Activated T-cell treated with anti-CD3 and anti-CD28 coated beads, Interleukin-2, amount 50 U/mL, for 24 hours (primary cell): ENCODE measurements around the gene COX5A.
"Not testable (repeated sequence)": the region's sequence is repeated elsewhere in the genome, so short reads cannot be mapped to it uniquely, and the experiment has no call there.

Experiments
- DNase-seq: peaks from one replicate; pipeline ENCODE4 v3.0.0-alpha.2; 2020
- H3K27ac Mint-ChIP-seq: 2 replicates; pipeline ENCODE4 v1.8.0; 2020; ENCODE audit warnings: mild to moderate bottlenecking, mixed read lengths
- H3K27me3 Mint-ChIP-seq: 2 replicates; pipeline ENCODE4 v1.8.0; 2020; ENCODE audit warnings: mixed read lengths
- H3K36me3 Mint-ChIP-seq: 2 replicates; pipeline ENCODE4 v1.8.0; 2020; ENCODE audit warnings: low read depth, mixed read lengths
- H3K4me1 Mint-ChIP-seq: 2 replicates; pipeline ENCODE4 v1.8.0; 2020; ENCODE audit warnings: low read depth, mixed read lengths
- H3K4me3 Mint-ChIP-seq: 2 replicates; pipeline ENCODE4 v1.8.0; 2020; ENCODE audit warnings: mild to moderate bottlenecking, moderate library complexity, mixed read lengths
- H3K9me3 Mint-ChIP-seq: 2 replicates; pipeline ENCODE4 v1.8.0; 2020; ENCODE audit warnings: mixed read lengths

Gene COX5A

DNA sequence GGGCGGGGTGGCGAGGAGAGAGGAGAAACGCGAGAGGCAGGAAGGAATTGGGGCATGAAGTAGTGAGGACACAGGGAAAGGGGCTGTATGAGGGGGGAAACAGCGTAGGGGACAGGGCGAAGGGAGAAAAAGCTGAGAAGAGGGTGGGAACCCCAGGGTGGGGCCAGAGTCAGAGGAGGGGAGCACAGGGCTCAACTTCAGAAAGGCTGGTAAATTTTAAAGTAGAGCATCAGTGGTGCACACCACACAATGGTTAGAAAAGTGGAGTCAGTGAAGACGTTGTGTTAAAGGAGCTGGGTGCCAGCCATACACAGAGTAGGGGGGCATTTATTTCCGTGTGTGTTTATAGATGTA is 21.7 kb upstream of the COX5A start:
- no peaks in the 10 kb centered on the region for H3K9me3 Mint-ChIP-seq
- H3K36me3 Mint-ChIP-seq = no peaks in the 10 kb centered on the region
- H3K4me3 Mint-ChIP-seq = no peak overlapping the region
- H3K4me1 Mint-ChIP-seq = peaks cover 51% of the 10 kb centered on the region
- no peak for DNase-seq
- peaks cover 33% of the 10 kb centered on the region for H3K27me3 Mint-ChIP-seq
- H3K27ac Mint-ChIP-seq = no peak overlapping the region

DNA sequence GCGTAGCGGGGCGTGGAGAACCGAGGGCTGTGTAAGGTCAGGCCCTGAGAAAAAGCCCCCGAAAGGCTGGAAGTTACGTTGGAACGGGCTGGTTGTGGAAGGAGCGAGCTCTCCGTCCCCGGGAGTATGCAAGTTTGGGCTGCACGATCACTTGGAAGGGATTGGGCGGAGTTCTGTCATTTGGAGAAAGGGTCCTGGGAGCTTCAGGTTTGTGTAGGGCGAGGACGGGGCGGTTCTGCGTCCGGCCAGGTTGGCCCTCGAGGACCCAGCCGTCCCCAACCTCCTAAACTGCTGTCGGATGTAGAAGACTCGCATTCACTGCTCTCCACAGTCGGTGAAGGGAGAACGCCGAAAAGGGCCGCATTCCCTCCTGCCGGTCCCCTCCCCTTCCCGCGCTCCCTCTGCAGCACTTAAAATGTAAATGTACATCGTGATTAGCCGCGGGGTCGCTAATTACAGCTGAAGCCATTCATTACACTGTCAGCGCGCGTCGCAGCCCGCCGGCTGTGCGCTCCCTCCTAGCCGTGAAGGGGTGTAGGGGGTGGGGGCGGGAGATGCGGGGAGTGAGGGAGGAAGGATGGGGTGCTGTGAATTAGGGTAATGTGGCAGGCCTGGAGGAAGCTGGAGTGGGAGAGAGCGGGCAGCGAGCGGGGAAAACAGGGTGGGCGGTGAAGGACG is 21.2 kb upstream of the COX5A start:
- H3K4me1 Mint-ChIP-seq = peaks cover 52% of the 10 kb centered on the region
- no peaks in the 10 kb centered on the region for H3K36me3 Mint-ChIP-seq
- no peak for DNase-seq
- H3K27me3 Mint-ChIP-seq = peaks cover 33% of the 10 kb centered on the region
- H3K4me3 Mint-ChIP-seq = no peak overlapping the region
- no peak overlapping the region for H3K27ac Mint-ChIP-seq
- H3K9me3 Mint-ChIP-seq = no peaks in the 10 kb centered on the region

DNA sequence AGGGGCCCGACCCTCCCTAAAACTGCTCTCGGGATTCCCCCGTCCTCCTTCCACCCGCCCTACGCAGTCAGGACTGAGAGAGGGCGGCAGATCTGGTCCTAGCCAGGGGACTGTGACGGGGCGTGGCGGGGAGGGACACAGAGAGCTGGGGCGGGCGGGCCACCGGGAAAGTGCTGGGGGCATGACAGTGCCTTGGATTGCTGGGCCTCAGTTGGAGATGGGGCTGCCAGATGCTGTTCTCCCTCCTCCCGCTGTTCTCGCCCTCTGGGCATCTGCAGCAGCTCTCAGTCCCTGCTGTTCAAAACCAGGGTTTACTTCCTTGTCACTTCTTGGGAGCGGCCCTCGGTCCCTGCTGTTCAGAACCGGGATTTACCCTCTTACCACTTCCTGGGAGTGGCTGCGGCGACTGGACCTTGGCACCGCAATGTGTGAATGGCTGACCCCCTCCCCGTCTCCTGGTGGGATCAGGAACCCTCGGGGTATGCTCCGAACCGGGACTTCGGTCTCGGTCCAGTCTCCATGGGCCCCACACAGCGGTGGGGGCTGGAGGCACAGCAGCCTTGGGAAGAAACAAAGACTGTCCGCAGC is 20.5 kb upstream of the COX5A start:
- DNase-seq = no peak
- H3K36me3 Mint-ChIP-seq = no peaks in the 10 kb centered on the region
- no peak overlapping the region for H3K4me3 Mint-ChIP-seq
- H3K9me3 Mint-ChIP-seq = no peaks in the 10 kb centered on the region
- no peak overlapping the region for H3K27ac Mint-ChIP-seq
- H3K4me1 Mint-ChIP-seq = peaks cover 53% of the 10 kb centered on the region
- peaks cover 33% of the 10 kb centered on the region for H3K27me3 Mint-ChIP-seq

DNA sequence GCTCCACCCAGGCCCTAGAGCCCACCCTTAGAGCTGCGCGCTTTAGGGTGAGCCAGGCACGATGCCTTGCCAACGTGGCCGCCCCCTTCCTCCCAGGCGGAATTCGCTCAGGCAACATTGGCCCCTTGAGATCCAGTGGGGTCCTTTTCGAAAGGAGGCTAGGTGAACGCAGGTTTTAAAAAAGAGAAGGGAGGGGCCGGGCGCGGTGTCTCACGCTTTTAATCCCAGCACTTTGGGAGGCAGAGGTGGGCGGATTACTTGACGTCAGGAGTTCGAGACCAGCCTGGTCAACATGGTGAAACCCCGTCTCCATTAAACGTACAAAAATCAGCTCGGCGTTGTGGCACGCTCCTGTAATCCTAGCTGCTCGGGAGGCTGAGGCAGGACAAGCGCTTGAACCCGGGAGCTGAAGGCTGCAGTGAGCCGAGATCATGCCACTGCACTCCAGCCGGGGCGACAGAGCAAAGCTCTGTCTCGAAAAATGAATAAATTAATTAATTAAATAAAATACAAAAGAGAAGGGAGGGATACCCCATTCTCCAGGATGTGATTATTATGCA is 19.7 kb upstream of the COX5A start:
- no peak for DNase-seq
- Mint-ChIP-seq H3K27me3 (peaks cover 33% of the 10 kb centered on the region), H3K9me3 (no peaks in the 10 kb centered on the region), H3K36me3 (no peaks in the 10 kb centered on the region), H3K4me1 (peaks cover 53% of the 10 kb centered on the region), H3K4me3 (peak overlapping the region; percentile 68), H3K27ac (no peak overlapping the region)

DNA sequence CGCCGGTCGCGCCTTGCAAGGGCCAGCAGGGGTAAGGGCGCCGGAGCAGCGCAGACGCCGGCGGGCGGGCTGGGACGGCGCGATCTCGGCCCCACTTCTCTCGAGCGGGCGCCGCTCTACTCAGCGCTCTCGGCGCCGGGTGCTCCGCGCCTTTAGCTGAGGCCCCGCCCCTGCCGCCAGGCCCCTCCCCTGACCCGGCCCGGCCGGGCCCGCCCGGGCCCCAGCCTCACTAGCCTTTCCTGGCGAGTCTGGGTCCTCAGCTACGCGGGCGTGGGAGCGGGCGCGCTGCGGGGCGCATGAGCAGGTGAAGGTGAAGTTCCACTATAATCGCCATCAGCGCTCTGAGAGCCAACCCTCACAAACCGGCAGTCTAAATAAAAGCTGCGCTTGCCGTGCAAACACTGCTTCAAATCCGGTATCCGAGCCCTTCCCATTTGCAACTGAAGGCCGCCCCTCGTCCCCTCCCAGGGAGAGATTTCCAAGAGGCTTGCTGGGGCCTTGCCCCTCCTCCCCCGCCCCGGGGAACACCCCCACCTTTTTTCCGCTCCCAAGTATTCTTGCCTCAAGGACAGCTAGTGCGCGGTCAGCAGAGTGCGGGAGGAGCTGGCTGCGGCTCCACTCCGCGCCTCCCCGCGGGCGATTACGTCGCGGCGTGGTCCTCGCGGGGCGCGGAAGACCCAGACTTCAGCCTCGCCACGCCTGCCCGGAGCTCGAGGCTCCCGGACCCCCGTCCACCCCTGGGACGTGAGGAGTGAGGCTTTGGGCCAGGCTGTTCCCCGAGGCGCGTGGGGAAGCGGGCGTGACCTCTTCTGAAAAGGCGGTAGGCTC is 19.0 kb upstream of the COX5A start, which contains the start of gene RPP25:
Gene RPP25, minus strand, starts transcription at position 125 of the 828 bp plus-strand sequence. CDS start 189 bp downstream, outside the sequence.
- peak; percentile 88 for DNase-seq
- H3K9me3 Mint-ChIP-seq = no peaks in the 10 kb centered on the region
- H3K36me3 Mint-ChIP-seq = no peaks in the 10 kb centered on the region
- peaks cover 33% of the 10 kb centered on the region for H3K27me3 Mint-ChIP-seq
- no peak within 1 kb of the TSS for H3K27ac Mint-ChIP-seq
- H3K4me3 Mint-ChIP-seq = peak within 1 kb of the TSS; percentile 72
- H3K4me1 Mint-ChIP-seq = peaks cover 53% of the 10 kb centered on the region

DNA sequence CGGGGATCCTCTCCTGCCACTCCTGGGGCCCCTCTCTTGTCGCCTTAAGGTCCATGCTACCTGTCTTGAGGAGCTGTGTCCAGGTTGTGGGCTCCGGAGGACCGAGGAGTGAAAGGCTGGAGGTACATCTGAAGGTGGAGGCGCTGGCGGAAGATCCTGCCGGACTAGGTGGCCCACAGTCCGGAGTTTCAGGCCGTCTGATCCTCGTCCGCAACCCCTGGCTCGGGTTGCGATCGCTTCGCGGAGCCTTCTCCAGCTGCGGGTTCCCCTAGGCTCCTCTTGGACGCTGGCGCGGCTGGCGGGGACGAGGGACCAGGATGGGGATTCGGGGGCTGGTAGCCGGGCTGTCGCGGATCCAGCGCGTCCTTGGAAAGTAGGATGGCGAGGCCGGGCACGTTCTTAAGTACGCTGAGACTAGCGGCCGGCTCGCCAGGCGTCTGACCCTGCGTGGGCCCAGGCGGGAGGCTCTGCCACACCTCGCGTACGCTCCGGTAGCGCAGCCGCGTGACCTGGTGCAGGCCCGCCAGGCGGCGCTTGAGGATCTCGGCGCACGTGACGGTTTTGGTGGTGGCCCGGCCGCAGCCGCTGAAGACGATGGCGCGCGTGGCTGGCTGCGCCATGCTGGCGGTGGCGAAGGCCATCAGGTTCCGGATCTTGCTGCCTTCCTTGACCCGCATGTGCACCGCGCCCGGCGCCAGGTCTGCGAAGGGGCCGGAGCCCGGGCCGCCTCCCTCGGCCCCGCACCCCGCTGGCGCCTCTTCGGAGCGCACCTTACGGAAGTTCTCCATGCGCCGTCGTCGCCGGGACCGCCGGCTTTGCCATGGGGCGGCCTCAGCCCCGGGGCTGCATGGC is 18.1 kb upstream of the COX5A start:
- H3K27ac Mint-ChIP-seq = no peak overlapping the region
- peaks cover 46% of the 10 kb centered on the region for H3K4me1 Mint-ChIP-seq
- H3K9me3 Mint-ChIP-seq = no peaks in the 10 kb centered on the region
- H3K4me3 Mint-ChIP-seq = peak overlapping the region; percentile 72
- no peaks in the 10 kb centered on the region for H3K36me3 Mint-ChIP-seq
- DNase-seq = peak; percentile 84
- H3K27me3 Mint-ChIP-seq = peaks cover 28% of the 10 kb centered on the region

DNA sequence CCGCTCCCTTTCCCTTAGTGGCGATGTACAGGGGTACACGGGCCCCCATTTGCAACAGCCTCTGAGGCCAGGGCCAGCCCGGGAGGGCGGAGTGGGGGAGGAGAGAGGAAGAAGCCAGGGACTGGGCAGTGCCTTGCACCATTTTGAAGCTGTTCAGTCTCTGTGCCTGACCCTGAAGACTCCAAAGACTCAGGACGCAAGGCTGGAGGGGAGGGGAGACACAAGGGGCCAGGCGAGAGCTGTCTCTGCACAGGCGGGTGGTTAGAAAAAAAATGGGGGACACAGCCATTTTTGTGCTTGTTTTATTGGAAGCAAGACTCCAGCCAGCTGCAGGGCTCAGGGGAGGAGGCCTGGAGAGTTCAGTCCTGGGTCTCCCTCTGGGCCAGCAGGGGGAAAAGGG is 17.1 kb upstream of the COX5A start:
- DNase-seq = no peak
- peak overlapping the region; percentile 72 for H3K4me3 Mint-ChIP-seq
- peaks cover 39% of the 10 kb centered on the region for H3K4me1 Mint-ChIP-seq
- H3K27me3 Mint-ChIP-seq = peaks cover 28% of the 10 kb centered on the region
- H3K27ac Mint-ChIP-seq = no peak overlapping the region
- no peaks in the 10 kb centered on the region for H3K36me3 Mint-ChIP-seq
- no peaks in the 10 kb centered on the region for H3K9me3 Mint-ChIP-seq

DNA sequence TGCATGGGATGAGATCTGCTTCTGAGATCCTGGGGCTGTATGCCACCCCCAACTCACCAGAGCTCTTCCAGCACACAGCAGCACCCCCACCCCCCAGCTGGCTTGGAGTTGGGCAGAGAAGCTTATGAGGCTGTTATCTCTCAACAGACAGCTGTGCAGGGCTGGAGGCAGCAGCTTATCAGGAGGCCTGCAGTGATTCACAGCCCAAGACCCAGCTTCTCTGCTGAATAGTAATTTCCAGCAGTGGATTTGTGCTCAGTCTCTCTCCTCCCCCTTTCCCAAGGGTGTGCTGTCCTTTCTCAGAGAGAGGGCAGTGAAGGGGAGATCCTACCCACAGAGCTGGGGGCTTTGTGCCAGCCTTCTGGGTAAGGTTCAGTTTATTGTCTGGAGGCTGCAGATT is 16.6 kb upstream of the COX5A start:
- Mint-ChIP-seq H3K27ac (no peak overlapping the region), H3K9me3 (no peaks in the 10 kb centered on the region), H3K27me3 (peaks cover 23% of the 10 kb centered on the region), H3K36me3 (no peaks in the 10 kb centered on the region), H3K4me3 (peak overlapping the region; percentile 72), H3K4me1 (peaks cover 38% of the 10 kb centered on the region)
- DNase-seq = no peak

DNA sequence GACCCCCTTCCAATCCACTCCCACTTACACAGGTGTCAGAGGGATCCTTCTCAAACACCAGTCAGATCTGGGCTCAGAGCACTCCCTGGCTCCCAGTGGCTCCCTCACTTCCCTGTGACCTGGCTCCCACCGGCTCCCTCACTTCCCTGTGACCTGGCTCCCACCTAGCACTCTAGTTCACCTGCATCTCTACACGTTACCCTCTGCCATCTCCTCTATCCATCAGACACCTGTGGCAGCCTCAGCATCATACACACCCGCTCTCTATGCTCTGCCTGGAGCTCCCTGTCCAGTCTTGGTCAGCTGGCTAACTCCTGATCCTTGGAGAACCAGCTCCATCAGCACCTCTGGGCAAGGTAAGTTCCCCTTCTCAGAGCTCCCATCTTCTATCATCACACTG is 13.1 kb upstream of the COX5A start:
- H3K4me1 Mint-ChIP-seq = peaks cover 16% of the 10 kb centered on the region
- no peak overlapping the region for H3K4me3 Mint-ChIP-seq
- no peak overlapping the region for H3K27ac Mint-ChIP-seq
- no peaks in the 10 kb centered on the region for H3K27me3 Mint-ChIP-seq
- H3K9me3 Mint-ChIP-seq = no peaks in the 10 kb centered on the region
- no peaks in the 10 kb centered on the region for H3K36me3 Mint-ChIP-seq
- DNase-seq = no peak

DNA sequence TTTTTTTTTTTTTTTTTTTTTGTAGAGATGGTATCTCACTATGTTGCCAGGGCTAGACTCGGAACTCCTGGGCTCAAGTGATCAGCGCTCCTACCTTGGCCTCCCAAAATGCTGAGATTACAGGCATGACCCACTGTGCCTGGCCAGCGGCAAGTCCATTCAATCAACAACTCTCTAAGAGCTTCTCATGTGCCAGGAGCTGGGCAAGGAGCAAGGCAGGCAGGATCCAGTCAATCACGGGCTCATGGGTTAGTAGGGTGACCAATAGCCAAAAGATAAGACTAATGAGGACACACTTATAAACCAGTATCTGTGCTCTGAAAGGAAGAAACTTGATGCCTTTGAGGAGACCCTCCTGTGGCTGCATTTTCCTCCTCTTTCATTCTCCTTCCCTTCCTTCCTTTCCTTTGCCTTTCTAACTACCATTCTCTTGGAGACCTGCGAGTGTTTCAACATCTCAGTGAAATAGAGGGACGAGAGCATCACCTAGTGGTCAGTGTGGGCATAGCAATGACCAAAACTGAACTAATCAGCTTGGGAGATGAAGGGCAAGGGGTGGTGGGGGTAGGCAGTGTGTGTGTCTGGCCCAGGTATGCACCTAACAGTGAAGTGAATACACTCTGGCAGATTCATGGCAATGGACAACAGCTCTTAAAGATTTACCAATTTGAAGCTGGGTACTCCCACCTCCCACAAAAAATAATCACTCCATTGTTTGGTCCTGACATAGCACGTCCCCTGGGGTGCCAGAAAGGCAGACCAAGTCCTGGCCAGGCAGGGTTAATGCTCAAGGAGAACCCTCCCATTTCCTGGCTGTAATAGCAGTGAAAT is 12.4 kb upstream of the COX5A start:
- H3K4me1 Mint-ChIP-seq = peaks cover 11% of the 10 kb centered on the region
- no peak overlapping the region for H3K27ac Mint-ChIP-seq
- H3K9me3 Mint-ChIP-seq = no peaks in the 10 kb centered on the region
- H3K27me3 Mint-ChIP-seq = no peaks in the 10 kb centered on the region
- DNase-seq = peak; percentile 79
- no peak overlapping the region for H3K4me3 Mint-ChIP-seq
- no peaks in the 10 kb centered on the region for H3K36me3 Mint-ChIP-seq

DNA sequence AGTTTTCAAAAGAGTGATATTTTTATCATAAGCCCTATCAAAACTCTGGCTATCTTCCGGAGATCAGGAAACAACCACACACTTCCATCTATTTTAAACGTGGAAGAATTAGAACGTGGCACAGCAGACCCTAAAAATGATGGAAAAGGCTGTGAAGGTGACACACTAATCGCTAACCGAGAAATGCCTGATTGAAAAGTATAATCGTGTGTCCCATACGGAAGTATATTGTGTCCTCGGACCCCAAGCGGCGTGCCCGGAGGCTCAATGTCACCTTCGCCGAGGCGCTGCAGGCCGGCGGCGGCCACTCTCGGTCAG is 642 bp downstream of the COX5A start:
- H3K4me3 Mint-ChIP-seq = peak overlapping the region; percentile 87
- H3K9me3 Mint-ChIP-seq = no peaks in the 10 kb centered on the region
- no peak for DNase-seq
- H3K27ac Mint-ChIP-seq = peak overlapping the region; percentile 93
- no peaks in the 10 kb centered on the region for H3K27me3 Mint-ChIP-seq
- H3K36me3 Mint-ChIP-seq = peaks cover 36% of the 10 kb centered on the region
- peaks cover 33% of the 10 kb centered on the region for H3K4me1 Mint-ChIP-seq

DNA sequence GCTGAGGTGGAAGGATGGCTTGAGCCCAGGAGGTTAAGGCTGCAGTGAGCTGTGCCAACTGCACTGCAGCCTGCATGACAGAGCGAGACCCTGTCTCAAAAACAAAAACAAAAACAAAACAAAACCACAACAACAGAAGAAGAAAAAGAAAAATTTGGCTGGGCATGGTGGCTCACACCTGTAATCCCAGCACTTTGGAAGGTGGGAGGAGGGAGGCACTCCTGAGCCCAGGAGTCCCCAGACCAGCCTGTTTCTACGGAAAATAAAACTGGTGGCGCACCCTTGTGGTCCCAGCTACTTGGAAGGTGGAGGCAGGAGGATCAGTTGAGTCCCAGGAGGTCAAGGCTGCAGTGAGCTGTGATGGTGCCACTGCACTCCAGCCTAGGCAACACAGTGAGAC is 2.7 kb downstream of the COX5A start:
- not testable (repeated sequence) for DNase-seq, H3K9me3 Mint-ChIP-seq, H3K27me3 Mint-ChIP-seq
- Mint-ChIP-seq H3K4me3 (peak overlapping the region; percentile 67), H3K4me1 (peaks cover 36% of the 10 kb centered on the region), H3K36me3 (peaks cover 53% of the 10 kb centered on the region), H3K27ac (peak overlapping the region; percentile 81)

DNA sequence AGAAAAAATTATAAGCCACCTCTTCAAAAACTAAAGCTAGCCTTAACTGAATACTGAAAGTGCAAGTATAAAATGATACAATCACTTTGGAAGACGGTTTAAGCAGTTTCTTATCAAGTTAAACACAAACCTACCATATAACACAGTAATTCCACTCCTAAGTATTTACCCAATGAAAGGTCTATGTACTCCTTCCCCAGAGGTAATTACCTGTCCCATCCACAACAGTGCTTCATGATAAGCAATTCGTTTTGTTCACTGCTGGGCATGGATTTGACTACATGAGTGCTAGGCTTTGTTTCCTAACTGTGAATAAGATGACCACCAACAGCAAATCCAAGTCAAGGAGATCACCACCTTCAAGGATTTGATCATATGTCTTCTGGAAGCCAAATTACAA is 4.3 kb downstream of the COX5A start:
- H3K36me3 Mint-ChIP-seq = peaks cover 67% of the 10 kb centered on the region
- peaks cover 36% of the 10 kb centered on the region for H3K4me1 Mint-ChIP-seq
- H3K27ac Mint-ChIP-seq = peak overlapping the region; percentile 30
- H3K27me3 Mint-ChIP-seq = no peaks in the 10 kb centered on the region
- peak overlapping the region; percentile 4 for H3K4me3 Mint-ChIP-seq
- DNase-seq = no peak
- no peaks in the 10 kb centered on the region for H3K9me3 Mint-ChIP-seq
